Measurements from ENCODE around the gene SPIN2B. TPM values are rescaled to one million over a fixed set of nuclear protein-coding genes. Genes with fewer than 3 reads are reported as not detected.
"Not testable (repeated sequence)": the region's sequence is repeated elsewhere in the genome, so short reads cannot be mapped to it uniquely, and the experiment has no call there.

The SPIN2B gene
- total and polyA plus RNA-seq, 9 of the 15 experiments (the other 6 are each of a cell fraction or from before 2014, with no cell fraction given), result 6.2 to 23.7 (median 15.2) TPM

DNA sequence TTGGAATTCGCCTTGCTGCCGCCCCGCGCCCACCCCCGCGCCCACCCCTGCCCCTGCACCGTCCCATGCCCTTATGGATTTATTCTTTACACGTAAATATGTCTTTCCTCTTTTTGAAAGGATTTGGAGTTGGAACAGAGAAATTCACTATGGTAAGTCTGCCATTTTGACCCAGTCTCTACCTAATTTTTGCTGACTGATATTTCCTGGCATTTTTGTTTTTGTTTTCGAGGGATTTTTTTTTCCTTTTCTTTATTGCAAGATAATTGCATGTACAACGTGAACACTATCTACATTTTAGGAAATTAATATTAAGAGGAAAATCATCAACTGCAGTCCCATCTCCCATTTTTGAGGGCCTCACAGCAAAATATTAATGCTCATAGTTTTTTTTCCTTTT is 468 bp upstream of the SPIN2B start:
- Histone ChIP-seq H3K79me2 (ENCODE audit: control insufficient read depth, insufficient read depth, low read length) (peaks cover 28% of the 10 kb centered on the region), H3K4me2 (ENCODE audit: insufficient read depth, low read length) (peak overlapping the region; percentile 78; the same call in 1 of the 2 replicates), H3K4me3 (peak overlapping the region; percentile 53), H3K4me1 (replicated peaks in 1 of 2; ENCODE audit: control insufficient read depth in 2 of 2, insufficient read depth in 2 of 2, low read length in 2 of 2) (peaks cover 4 to 5% of the 10 kb centered on the region in 2 experiments; a peak in 4 of 5 replicates), H3K9me1 (ENCODE audit: control insufficient read depth, insufficient read depth, low read length) (no peaks in the 10 kb centered on the region), H2AFZ (ENCODE audit: low read depth, low read length) (peak overlapping the region; percentile 92; the same call in 1 of the 2 replicates), H3K9ac (ENCODE audit: insufficient read depth in 1 of 2, low read depth in 2 of 2, low read length in 2 of 2) (peak overlapping the region; percentile 62 to 92), H4K20me1 (replicated peaks; ENCODE audit: control insufficient read depth, insufficient read depth, low read length) (no peaks in the 10 kb centered on the region), H3K27ac (ENCODE audit: extremely low read depth, low read depth, low read length) (peak overlapping the region; percentile 71; the same call in 2 of the 3 replicates), H3K9me3 (replicated peaks; ENCODE audit: control insufficient read depth, insufficient read depth, low read depth, low read length) (no peaks in the 10 kb centered on the region), H3K27me3 (ENCODE audit: control insufficient read depth in 2 of 2, insufficient read depth in 2 of 2, low read length in 2 of 2) (no peaks in the 10 kb centered on the region), H3K36me3 (ENCODE audit: control insufficient read depth, insufficient read depth, low read length) (0 out of 3 replicates have a peak, but pooled peaks cover 2% of the 10 kb centered on the region)
- ChIA-PET CTCF (ENCODE audit: low intra/inter-chr PET ratio) (no interaction called here), POLR2A (no interaction called here)
- in situ Hi-C loops (cut with MboI), result no loop called here
- DNase-seq (ENCODE audit: extremely low read depth in 1 of 4, low spot score in 3 of 4), result no peak
- FAIRE-seq, result no peak
- TF ChIP-seq TBL1XR1 (IDR thresholded peaks at IDR 0.05; ENCODE audit: low read length in 2 of 2), result no peak
- no peak for TF ChIP-seq PHF21A (IDR thresholded peaks at IDR 0.05; ENCODE audit: borderline replicate concordance, low read depth)
- TF ChIP-seq ZNF316 (IDR thresholded peaks at IDR 0.05), result peak; percentile 67
- no peak for TF ChIP-seq ARID1B (IDR thresholded peaks at IDR 0.05)
- peak; percentile 44 for TF ChIP-seq C11orf30 (IDR thresholded peaks at IDR 0.05; ENCODE audit: low read depth)
- no peak for ATAC-seq
- BruUV-seq (replicated peaks), result no TSS peak
- 0% methylated on average over 5 of the region's 10 CpGs for WGBS (ENCODE audit: insufficient coverage, low coverage, missing lambda C conversion rate)
- intact Hi-C loops (cut with micrococcal nuclease), result loop anchor here (10.0 kb wide), 1 partner anchor 127 kb away; the partner anchor contains the start of gene SPIN3

GRCh38 chrX:57120619-57121161 is 658 bp downstream of the SPIN2B start:
- H3K27ac ChIP-seq (ENCODE audit: extremely low read depth, low read depth, low read length), result peak overlapping the region; percentile 71
- H3K36me3 ChIP-seq (ENCODE audit: control insufficient read depth, insufficient read depth, low read length); H4K20me1 ChIP-seq (replicated peaks; ENCODE audit: control insufficient read depth, insufficient read depth, low read length); H3K9me3 ChIP-seq (replicated peaks; ENCODE audit: control insufficient read depth, insufficient read depth, low read depth, low read length); CTCF ChIA-PET (ENCODE audit: low intra/inter-chr PET ratio); H3K9me1 ChIP-seq (ENCODE audit: control insufficient read depth, insufficient read depth, low read length); in situ Hi-C loops (cut with MboI); H2AFZ ChIP-seq (ENCODE audit: low read depth, low read length); H3K27me3 ChIP-seq (ENCODE audit: control insufficient read depth in 2 of 2, insufficient read depth in 2 of 2, low read length in 2 of 2); FAIRE-seq; H3K4me1 ChIP-seq (replicated peaks in 1 of 2; ENCODE audit: control insufficient read depth in 2 of 2, insufficient read depth in 2 of 2, low read length in 2 of 2): not testable (repeated sequence)
- BruUV-seq (replicated peaks), result TSS peak; percentile 49
- peak overlapping the region; percentile 62 to 92; a peak in 3 of 4 replicates for H3K9ac ChIP-seq (ENCODE audit: insufficient read depth in 1 of 2, low read depth in 2 of 2, low read length in 2 of 2)
- H3K4me3 ChIP-seq, result peak overlapping the region; percentile 53
- ATAC-seq (peak; percentile 3; the same call in 2 of the 3 replicates), DNase-seq (ENCODE audit: extremely low read depth in 1 of 4, low spot score in 3 of 4) (peak in 2 of 4 experiments; percentile 9 to 15)
- POLR2A ChIA-PET, result interaction anchor here (0.6 kb wide), 1 partner anchor 256 kb away, joined by 3 read pairs; no protein-coding TSS in a partner anchor
- H3K4me2 ChIP-seq (ENCODE audit: insufficient read depth, low read length), result peak overlapping the region; percentile 78
- H3K79me2 ChIP-seq (ENCODE audit: control insufficient read depth, insufficient read depth, low read length), result peaks cover 23% of the 10 kb centered on the region
- 10% methylated on average over 3 of the region's 12 CpGs for WGBS (ENCODE audit: insufficient coverage, low coverage, missing lambda C conversion rate)
- intact Hi-C loops (cut with micrococcal nuclease), result loop anchor here (10.0 kb wide), 1 partner anchor 126 kb away; the partner anchor contains the start of gene SPIN3

Measured in K562 (cell line).